SU-DHL-6 (cell line): ENCODE measurements around the gene PLA2G2C.

Experiments used
- CTCF ChIP-seq: fragments of 200-600 bp; sonication (generic); IDR thresholded peaks from one replicate; pipeline ENCODE4 v1.5.1; 2017; ENCODE audit warnings: antibody characterized with exemption, mild to moderate bottlenecking, low read length, moderate library complexity; ENCODE audit not compliant: insufficient read depth, poor library complexity, severe bottlenecking
- EZH2phosphoT487 ChIP-seq: fragments of 200-600 bp; sonication (generic), shearing (Covaris generic); conservative IDR thresholded peaks from 2 replicates; pipeline ENCODE4 v1.6.1; 2018; ENCODE audit warnings: mild to moderate bottlenecking, antibody characterized with exemption, low read length, moderate library complexity, mixed read lengths

- TF ChIP-seq CTCF = no peak
- TF ChIP-seq EZH2phosphoT487 = no peak
These were observed 6.6 kb upstream of the PLA2G2C start for GRCh38 chr1:20192871-20193411.
